ENCODE measurements around the gene RNPEPL1. TPM values are rescaled to one million over a fixed set of nuclear protein-coding genes. Genes with fewer than 3 reads are reported as not detected.
"Not testable (repeated sequence)": the region's sequence is repeated elsewhere in the genome, so short reads cannot be mapped to it uniquely, and the experiment has no call there.

Gene RNPEPL1
- total RNA-seq, 1 experiment from 2014 or later: 18.1 TPM

GRCh38 chr2:240538031-240538780 lies 30.1 kb upstream of the RNPEPL1 start:
- DNase-seq (ENCODE audit: low read depth): no peak

GRCh38 chr2:240539101-240539500 lies 29.2 kb upstream of the RNPEPL1 start:
- not testable (repeated sequence) for DNase-seq (ENCODE audit: low read depth)

- DNase-seq (ENCODE audit: low read depth): no peak
Measured at GRCh38 chr2:240539906-240540305, 28.4 kb upstream of the RNPEPL1 start.

GRCh38 chr2:240551288-240551687 lies 17.0 kb upstream of the RNPEPL1 start:
- no peak for DNase-seq (ENCODE audit: low read depth)

- no peak for DNase-seq (ENCODE audit: low read depth)
Measured at GRCh38 chr2:240551811-240552210, 16.5 kb upstream of the RNPEPL1 start.

- no peak for DNase-seq (ENCODE audit: low read depth)
Measured at GRCh38 chr2:240553956-240554480, 14.3 kb upstream of the RNPEPL1 start.

GRCh38 chr2:240554767-240555493 lies 13.4 kb upstream of the RNPEPL1 start:
- DNase-seq (ENCODE audit: low read depth): no peak

- DNase-seq (ENCODE audit: low read depth): no peak
Measured at GRCh38 chr2:240555541-240556250, 12.6 kb upstream of the RNPEPL1 start.

- DNase-seq (ENCODE audit: low read depth): no peak
Measured at GRCh38 chr2:240556553-240557100, 11.7 kb upstream of the RNPEPL1 start.

GRCh38 chr2:240557101-240557751 lies 11.1 kb upstream of the RNPEPL1 start:
- no peak for DNase-seq (ENCODE audit: low read depth)

GRCh38 chr2:240557808-240558207 lies 10.5 kb upstream of the RNPEPL1 start, which contains the start of gene ANKMY1:
Gene ANKMY1 (minus strand): TSS chr2:240557988. CDS start chr2:240557335, 653 bp downstream.
- no peak for DNase-seq (ENCODE audit: low read depth)

GRCh38 chr2:240558236-240558761 lies 10.0 kb upstream of the RNPEPL1 start:
- no peak for DNase-seq (ENCODE audit: low read depth)

- no peak for DNase-seq (ENCODE audit: low read depth)
Measured at GRCh38 chr2:240559286-240559685, 9.0 kb upstream of the RNPEPL1 start.

GRCh38 chr2:240560084-240560479 lies 8.2 kb upstream of the RNPEPL1 start, which contains the start of gene DUSP28:
Gene DUSP28 (plus strand): TSS chr2:240560357. CDS start chr2:240560685, 328 bp downstream.
- DNase-seq (ENCODE audit: low read depth): peak; percentile 77

GRCh38 chr2:240560480-240561324 lies 7.6 kb upstream of the RNPEPL1 start:
- peak; percentile 91 for DNase-seq (ENCODE audit: low read depth)

- DNase-seq (ENCODE audit: low read depth): peak; percentile 73
Measured at GRCh38 chr2:240561325-240561971, 6.8 kb upstream of the RNPEPL1 start.

- not testable (repeated sequence) for DNase-seq (ENCODE audit: low read depth)
Measured at GRCh38 chr2:240563231-240563630, 5.1 kb upstream of the RNPEPL1 start.

- DNase-seq (ENCODE audit: low read depth): no peak
Measured at GRCh38 chr2:240563951-240564560, 4.2 kb upstream of the RNPEPL1 start.

Measured in M059J (cell line).